8988T (cell line): ENCODE results near the gene POMP.
"Not testable (repeated sequence)": the region's sequence is repeated elsewhere in the genome, so short reads cannot be mapped to it uniquely, and the experiment has no call there.

Source experiments
- DNase-seq: peaks from one replicate; pipeline ENCODE4 v3.0.0; 2011

POMP gene

DNA sequence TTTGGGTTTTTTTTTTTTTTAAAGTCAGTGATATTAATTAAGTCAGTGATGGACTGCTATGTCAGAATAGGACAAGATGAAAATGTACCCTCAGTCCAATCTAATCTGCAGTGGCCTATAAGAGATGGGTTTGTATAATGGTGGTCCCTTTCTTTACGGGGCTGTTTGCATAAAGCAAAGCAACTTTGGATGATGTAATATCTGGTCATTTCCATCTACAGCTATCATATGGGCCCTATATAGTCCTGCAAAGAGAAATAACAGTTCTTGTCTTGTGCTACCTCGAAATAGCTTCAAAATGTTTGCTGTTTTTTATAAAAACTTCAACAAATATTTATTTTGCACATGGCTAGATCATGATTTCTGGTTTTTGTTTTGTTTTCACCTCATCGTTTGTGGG, 20.2 kb upstream of the POMP start:
- no peak for DNase-seq

DNA sequence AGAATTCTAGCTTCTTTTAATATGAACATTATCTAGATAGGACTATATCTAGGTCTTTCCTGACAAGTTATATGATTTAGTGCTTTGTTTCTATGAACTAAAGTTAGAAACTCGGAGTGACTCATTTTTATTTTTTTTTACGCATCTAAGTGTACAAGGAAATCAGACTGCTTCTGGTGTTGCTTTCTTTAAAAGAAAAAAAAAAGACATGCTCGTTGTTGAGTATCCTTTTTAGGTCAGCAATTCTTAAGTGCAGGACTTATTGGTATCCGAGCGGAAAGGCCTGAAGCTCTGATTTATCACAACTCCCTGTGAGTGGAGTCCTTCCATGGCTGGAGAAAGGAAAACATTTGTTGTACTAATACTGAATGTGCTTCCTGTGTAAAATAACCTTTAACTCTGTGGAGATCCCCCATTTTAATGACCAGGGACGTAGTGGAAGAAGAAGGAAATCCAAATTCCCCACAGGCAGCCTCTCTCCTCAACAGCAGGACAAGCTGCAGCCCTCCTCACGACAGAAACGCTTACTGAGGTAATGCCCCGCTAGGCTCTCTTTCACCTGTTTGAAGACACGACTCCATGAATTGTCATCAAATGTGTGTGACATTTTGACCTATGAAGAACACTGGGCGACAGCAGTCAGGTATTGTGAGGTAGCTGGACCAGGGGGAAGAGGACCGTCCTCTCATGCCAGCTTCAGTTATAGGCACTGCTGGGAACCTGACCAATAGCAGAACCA, 17.9 kb upstream of the POMP start:
- no peak for DNase-seq

DNA sequence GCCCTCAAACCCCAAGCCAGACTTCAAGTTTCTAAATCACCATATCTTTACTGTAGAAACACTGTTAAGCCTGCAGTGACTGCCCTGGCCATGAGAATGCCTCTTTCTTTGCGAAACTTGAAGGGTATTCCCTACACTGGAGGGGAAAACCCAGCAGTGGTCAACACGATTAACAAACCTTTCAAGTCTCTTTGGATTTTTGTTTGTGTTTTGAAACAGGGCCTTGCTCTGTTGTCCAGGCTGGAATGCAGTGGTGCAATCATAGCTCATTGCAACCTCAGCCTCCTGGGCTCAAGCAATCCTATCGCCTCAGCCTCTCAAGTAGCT, 17.4 kb upstream of the POMP start:
- no peak for DNase-seq

DNA sequence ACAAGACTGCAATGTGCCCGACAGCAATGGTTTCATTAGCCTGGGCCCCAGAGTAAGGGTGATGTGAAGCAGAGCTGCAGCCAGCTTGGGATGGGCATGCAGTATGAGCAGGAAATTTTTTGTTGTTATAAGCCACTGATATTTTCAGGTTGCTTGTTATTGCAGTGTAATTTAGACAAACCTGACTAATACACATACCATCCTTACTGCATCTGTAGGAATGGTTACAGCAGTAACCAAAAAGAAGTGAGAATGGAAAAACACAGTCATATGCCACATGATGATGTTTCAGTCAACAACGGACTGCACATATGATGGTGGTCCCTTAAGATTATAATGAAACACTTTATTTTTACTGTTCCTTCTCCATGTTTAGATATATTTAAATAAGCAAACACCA, 8.6 kb upstream of the POMP start:
- no peak for DNase-seq

DNA sequence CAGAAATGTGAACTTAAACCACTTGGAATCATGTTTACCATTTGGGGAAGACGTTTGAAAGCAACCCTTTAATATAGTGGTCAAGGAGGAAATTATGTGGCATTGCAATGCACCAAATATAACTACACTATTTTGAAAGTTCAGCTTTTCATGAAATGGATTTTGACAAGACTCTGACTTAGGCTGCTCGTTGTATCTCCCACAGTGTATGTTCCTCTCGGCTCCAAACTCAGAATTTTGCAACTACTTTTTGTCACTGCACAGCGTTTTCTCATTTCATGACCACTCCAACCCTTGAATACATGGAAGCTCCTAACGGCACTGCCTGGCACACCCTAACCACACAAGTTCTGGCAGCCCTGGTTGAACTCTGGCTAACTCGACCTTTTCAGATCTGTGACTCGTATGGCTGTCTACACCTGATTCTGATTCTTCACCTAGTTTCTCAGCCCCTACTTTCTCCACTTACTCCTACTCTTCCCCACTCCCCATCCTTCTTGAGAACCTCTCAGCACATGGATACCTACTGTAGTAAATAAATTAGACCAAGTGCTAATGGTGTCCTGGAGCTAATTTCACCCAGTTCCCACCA, 7.0 kb upstream of the POMP start:
- no peak for DNase-seq

DNA sequence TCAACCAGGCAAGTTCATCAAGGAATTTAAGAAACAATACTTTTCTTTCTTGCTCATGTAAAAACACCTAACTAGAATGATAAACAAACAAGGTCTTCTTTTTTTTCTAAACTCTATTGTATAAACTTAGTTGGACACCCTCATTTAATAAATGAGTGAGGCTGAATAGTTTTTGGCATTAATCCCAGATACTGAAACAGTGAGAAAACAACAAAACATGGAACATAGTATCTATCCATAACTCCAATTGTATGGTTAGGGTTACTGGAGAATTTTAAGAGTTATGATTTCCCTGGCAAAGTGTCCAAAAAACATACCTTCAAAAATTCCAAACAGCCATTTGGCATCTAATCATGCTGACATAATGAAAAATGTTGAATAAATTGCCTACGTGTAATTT, 5.8 kb upstream of the POMP start:
- no peak for DNase-seq

DNA sequence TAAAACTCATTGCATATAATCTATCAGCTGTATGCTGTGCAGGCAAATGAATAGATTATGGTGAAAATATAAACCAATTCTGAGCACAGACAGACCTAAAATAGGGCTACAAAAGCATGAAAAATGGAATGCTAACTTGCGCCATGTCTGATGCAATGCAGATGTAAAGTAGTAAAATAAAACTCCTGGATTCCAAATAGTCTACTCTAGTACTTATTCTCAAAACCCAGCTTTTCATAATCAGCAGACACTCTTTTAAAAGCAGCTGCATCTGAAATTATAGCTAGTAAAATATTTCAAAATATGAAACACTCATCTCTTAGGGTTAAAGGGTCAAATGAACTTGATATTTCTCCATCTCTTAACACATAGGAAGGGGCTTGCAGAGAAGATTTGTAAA, 4.7 kb upstream of the POMP start:
- no peak for DNase-seq

DNA sequence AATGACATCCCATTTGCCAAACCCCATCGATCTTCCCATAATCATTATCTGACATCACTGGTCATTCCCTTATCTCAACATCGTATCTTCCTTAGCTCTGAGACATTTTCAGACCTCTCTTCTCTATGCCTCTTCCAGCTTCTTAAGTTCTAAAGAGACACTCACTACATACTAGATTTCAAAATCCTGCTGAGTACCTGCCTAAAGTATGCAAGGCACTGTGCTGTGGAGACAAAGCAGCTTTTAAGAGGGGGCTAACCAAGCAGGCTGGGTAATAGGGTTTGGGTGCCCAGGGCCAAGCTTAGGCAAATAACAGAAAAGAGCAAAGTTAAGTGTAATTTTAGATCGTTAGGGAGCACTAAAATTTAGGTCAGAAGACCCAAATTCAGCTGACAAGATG, 3.4 kb upstream of the POMP start:
- DNase-seq: no peak

DNA sequence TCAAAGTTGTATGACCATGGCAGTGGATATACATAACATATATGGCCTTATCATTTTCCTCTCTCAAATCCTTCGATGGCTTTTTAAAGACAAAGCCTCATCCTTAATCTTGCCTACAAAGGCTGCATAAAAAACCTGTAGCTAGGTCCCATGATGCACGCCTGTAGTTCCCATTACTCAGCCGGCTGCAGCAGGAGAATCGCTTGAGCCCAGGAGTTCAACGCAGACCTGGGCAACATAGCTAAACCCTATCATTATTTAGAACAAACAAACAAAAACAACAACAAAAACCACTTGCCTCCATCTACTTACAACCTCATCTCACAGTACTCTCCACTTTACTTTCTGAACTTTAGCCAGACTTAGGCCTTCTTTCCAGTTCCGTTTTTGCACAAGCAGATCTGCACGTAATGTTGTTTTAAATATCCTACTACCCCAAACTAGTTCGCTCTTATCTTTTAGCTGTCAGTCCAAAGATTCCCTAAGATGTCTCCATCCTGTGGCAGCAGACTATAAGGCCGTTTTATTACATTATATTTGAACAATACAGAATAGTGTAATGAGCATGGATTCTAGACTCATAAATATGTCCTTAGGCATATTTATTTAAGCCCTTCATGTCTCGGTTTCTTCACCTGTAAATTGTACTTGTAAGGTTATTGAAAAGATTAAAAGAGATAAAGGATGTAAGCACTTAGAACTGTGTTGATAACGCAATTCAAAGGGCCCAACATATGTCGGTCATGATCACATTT, 969 bp upstream of the POMP start:
- no peak for DNase-seq

DNA sequence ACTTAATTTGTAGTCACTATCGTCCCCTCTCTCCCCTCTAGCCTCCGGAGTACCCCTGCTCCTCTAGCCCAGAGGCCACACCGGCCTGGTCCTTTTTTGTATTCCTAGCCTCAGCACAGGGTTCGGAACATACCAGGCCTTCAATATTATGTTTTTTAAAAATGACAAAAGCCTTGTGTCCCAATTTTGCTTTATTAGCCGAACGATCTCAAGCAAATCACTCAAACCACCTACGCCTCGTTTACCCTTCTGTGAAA, 463 bp upstream of the POMP start:
- DNase-seq: no peak

DNA sequence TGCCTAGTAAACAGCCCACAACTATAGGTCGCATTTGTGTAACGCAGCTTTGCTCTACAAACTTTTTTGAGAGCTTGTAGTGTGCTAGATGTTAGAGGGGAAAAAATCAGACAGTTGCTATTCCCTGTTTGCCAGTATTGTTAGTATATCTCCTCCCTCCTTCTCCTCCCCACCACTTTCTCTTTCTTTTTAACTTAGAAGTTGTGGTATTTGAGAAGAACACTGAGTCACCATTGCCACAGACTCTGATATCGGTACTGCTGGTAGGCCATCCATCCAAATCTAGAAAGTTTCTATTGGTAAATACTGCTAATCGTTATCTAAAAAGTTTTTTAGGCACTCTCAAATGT, 666 bp downstream of the POMP start:
- DNase-seq: no peak

GRCh38 chr13:28666897-28667488, 8.1 kb downstream of the POMP start:
- DNase-seq: no peak

DNA sequence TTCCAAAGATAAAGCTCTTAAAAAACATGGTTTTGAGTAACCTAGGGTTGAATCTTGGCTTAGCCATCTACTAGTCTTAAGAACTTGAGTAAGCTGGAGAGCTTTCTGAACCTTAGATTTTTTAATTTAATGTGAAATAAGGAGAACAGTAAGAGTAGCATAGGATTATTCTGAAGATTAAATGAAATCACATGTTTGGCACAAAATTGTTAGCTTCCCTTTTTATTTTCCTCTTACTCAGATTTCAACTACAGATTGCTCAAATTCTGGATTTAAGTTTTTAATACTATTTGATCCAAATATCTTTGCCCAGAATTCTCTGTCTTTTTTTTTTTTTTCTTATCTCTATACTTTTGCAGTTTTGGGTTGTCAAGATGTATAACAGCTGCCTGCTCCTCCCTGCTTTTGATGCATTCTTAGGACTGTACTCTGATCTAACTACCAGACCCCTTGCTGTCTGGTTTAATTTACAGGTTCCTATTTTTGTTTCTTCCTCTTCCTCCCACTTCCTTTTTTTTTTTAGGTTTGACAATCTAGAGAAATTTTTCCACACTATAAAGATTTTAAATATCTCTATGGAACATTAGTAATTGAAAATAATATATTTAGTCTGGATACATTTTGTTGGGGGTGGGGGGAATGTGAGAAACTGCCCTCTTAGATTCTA, 12.3 kb downstream of the POMP start:
- no peak for DNase-seq

DNA sequence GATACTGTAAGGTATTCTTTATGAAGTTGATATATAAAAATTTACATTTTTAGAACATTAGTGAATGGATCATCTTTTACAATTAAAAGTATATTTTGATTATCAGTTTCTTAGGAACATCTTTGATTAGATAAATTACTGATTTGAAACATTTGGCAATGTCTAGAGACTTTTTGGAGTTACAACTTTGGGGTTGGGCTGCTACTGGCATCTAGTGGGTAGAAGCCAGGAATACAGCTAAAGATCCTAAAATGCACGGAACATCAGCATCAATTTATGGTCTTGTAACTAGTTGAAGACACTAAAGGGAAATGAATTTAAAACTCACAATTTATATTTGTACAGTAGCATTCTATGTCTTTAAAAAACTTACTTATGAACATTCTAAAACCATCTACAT, 19.9 kb downstream of the POMP start:
- DNase-seq: no peak

GRCh38 chr13:28679628-28680027, 20.7 kb downstream of the POMP start:
- no peak for DNase-seq

DNA sequence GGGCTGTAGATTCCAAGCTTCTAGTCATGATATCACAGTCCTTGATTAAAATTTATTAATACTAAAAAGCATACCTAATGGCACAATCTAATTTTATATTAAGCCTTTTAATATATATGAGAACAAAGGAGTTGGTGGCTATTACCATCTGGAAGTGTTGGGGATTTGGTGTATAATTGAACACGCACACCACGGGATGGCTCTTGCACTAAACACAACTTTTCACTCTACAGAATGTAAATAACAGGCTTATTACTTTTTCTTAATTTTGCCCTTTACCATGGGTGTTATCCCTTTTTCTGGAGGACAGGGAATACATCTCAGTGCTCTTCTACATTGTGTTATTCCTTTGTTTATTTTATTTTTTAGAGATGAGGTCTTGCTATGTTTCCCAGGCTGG, 21.6 kb downstream of the POMP start:
- DNase-seq: no peak

- not testable (repeated sequence) for DNase-seq
Measured at GRCh38 chr13:28683169-28683568, 24.2 kb downstream of the POMP start.

- no peak for DNase-seq
Measured at GRCh38 chr13:28684257-28684656, 25.3 kb downstream of the POMP start.

DNA sequence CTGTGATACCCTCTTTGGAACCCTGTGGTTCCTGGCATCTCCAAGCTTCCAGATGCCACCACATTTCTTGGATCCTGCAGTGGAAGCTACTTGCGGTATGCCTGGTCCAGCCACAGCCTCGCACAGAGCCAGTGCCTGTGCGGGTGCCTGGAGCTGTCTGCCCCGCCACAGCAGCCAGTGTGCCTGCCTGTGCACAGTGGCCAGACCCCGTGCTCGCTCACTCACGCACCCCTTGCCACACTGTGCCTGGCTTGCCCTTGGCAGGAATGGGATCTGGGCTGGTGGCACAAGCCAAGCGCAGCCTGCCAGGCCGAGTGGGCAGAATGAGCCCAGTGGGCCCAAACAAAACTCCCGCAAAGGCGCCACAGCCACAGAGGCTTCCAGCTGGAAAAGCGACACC, 26.2 kb downstream of the POMP start:
- no peak for DNase-seq

DNA sequence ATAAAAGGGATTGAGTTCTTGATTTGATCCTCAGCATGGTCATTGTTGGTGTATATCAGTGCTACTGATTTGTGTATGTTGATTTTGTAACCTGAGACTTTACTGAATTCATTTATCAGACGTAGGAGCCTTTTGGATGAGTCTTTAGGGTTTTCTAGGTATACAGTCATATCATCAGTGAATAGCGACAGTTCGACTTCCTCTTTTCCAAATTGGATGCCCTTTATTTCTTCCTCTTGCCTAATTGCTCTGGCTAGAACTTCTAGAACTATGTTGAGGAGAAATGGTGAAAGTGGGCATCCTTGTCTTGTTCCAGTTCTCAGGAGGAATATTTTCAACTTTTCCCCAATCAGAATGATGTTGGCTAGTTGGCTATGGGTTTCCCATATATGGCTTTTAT, 27.0 kb downstream of the POMP start:
- no peak for DNase-seq

DNA sequence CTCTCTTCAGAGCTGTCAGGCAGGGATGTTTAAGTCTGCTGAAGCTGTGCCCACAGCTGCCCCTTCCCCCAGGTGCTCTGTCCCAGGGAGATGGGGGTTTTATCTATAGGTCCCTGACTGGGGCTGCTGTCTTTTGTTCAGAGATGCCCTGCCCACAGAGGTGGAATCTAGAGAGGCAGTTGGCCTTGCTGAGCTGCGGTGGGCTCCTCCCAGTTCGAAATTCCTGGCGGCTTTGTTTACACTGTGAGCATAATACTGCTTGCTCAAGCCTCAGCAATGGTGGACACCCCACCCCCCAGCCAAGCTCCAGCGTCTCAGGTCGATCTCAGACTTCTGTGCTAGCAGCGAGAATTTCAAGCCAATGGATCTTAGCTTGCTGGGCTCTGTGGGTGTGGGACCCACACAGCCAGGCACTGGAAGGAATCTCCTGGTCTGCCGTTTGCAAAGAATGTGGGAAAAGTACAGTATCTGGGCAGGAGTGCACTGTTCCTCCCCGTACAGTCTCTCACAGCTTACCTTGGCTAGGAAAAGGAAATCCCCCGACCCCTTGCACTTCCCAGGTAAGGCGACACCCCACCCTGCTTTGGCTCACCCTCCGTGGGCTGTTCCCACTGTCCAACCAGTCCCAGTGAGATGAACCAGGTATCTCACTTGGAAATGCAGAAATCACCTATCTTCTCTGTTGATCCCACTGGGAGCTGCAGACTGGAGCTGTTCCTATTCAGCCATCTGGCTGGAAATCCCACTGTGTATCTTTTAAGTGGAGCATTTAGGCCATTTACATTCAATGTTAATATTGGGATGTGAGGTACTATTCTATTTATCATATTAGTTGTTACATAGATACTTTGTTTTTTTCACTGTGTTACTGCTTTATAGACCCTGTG, 34.9 kb downstream of the POMP start:
- not testable (repeated sequence) for DNase-seq

DNA sequence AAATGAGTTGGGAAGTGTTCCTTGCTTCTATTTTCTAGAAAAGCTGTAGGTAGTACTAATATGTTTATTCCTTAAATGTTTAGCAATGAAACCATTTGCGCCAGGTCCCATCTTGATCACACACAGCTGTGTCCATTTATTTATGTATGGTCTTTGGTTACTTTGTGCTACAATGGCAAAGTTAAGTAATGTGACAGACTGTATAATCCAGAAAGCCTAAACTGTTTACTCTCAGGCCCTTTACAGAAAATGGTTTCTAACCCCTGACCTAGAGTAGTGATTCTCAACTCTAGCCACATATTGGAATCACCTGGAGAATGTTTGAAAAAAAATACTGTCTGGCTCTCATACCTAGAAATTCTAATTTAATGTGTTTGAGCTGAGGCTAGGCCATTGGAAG, 38.5 kb downstream of the POMP start:
- DNase-seq: no peak

DNA sequence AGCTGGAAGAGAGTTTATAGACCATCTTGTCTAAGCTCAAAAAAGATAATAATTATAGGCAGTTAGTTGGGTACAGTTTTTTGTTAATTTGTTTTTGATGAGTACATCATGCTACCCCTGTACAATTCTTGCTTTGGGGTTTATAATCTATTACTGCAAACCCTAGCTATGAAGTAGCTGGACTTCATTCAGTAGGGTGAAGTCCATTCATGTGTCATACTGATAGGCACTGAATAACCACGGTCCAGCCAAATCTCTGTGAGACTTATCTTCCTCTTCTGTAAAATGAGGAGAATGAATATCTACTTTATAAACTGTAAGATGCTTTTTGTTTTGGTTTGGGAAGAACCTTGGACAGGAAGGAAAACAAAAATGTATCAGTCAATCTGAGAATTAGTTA, 40.3 kb downstream of the POMP start:
- DNase-seq: no peak
